GM21786 (cell line): ENCODE data around the gene HSPG2.
"Not testable (repeated sequence)": the region's sequence is repeated elsewhere in the genome, so short reads cannot be mapped to it uniquely, and the experiment has no call there.

Experiments used
- ATAC-seq: cut with Tn5 transposase; IDR thresholded peaks from one replicate; pipeline ENCODE4 v1.9.1; 2021; ENCODE audit not compliant: unreplicated experiment

The HSPG2 gene

DNA sequence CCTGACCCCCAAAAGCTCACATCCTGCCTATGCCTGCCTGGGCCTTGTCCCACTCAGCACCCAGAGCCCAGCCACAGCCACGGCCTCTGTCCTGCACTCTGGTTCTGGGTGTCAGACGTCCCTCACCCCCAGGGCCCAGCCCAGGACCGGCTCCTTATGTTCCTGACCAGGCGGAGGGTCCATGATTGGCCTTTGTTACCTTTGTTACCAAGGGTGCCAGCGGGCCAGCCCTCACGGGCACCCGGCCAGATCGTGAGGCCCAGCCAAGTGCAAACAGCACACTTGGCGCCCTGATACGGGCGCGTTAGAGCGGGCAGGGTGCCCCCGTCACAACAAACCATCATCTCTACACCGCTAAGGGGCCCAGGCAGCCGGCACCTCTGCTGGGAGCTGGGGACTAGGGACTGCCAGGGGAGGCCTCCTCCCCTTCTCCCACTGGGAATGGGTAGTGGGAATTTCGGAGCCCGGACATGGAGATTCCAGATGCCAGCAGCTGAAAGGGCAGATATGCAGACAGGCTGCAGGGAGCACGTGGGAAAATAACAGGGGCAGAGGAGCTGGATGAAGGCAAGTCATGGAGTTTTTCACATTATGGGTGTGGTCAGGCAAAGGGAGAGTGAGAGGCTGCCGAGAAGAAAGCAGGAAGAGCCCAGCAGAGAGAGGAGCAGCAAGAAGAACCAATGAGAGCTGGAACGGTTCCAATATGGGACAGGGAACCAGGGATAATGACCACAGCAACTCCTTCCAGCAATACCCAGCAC is 22.1 kb downstream of the HSPG2 start:
- no peak for ATAC-seq

GRCh38 chr1:21914450-21914849 is 22.7 kb downstream of the HSPG2 start:
- no peak for ATAC-seq

GRCh38 chr1:21913763-21914162 is 23.3 kb downstream of the HSPG2 start:
- no peak for ATAC-seq

DNA sequence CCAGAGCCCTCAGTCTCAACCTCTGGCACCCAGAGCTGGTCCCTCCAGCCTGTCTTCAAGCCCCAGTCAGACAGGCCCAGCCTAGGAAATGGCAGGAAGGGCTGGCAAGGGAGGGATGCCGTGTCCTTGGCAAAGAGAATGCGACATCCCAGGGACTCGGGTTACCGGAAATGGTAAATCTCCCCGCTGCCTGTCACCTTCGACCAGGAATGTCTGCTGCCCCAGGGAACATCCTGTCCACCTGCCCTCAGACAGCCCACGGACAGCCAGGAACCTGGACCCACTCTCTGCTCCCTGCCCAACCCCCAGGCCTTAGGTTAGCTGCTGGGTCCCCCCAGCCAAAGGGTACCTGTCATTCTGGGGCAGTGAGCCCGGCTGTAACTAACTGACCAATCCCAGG is 23.9 kb downstream of the HSPG2 start:
- no peak for ATAC-seq

GRCh38 chr1:21912038-21912758 is 24.9 kb downstream of the HSPG2 start:
- ATAC-seq = no peak

- no peak for ATAC-seq
These were observed 25.7 kb downstream of the HSPG2 start for GRCh38 chr1:21911205-21912001.

- ATAC-seq = no peak
These were observed 26.4 kb downstream of the HSPG2 start for GRCh38 chr1:21910558-21911204.

- ATAC-seq = no peak
These were observed 27.2 kb downstream of the HSPG2 start for GRCh38 chr1:21909787-21910503.

DNA sequence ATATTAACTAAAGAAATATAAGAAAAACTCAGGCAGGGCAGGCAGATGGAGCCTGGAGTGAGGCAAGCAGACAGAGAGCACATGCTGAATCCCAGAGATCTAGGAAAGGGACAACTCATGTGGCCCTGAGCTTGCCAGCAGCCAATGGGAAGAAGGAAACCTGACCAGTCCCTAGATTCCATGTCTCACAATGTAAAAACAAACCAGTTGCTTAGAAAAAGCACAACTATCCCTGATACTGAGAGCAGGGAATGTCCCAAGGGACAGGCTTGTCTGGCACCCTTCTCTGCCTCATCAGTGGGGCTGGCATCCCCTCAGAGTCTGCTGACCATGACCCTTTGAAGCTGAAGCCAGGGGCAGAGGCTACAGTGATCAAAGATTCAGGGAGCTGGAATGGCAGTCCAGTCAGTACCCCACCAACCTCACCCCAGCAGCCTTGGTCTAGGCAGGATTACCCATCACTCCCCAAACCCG is 27.8 kb downstream of the HSPG2 start:
- ATAC-seq = no peak

DNA sequence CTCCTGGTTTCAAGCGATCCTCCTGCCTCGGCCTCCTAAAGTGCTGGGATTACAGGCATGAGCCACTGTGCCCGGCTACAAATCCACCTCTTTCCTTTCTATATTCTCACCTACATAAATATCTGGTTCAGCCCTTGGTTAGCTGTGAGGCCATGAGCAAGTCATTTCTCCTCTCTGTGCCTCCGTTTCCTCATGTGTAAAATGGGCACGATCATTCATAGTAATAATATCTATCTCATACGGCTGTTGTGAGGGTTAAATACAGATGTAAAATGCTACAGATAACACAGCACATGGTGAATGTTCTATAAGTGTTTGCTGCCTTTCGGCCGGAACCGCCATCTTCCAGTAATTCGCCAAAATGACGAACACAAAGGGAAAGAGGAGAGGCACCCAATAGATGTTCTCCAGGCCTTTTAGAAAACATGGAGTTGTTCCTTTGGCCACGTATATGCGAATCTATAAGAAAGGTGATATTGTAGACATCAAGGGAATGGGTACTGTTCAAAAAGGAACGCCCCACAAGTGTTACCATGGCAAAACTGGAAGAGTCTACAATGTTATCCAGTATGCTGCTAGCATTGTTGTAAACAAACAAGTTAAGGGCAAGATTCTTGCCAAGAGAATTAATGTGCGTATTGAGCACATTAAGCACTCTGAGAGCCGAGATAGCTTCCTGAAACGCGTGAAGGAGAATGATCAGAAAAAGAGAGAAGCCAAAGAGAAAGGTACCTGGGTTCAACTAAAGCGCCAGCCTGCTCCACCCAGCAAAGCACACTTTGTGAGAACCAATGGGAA is 29.2 kb downstream of the HSPG2 start:
- ATAC-seq = not testable (repeated sequence)

DNA sequence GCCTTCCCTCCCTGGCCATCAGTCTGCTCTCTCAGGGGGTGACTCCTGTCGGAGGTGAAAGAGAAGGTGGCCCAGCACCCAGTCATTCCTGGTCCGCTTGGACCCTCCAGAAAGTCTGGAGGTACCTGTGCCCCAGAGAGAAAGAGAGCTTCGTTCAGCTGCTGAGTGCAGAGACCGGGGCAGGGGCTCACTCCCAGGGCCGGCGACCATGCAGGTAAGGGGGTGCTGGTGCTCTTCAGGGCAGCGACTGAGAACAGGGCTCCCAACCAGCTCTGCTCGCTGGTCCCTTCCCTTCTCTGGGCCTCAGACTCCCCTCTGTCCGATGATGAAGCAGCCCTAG is 30.1 kb downstream of the HSPG2 start:
- no peak for ATAC-seq

DNA sequence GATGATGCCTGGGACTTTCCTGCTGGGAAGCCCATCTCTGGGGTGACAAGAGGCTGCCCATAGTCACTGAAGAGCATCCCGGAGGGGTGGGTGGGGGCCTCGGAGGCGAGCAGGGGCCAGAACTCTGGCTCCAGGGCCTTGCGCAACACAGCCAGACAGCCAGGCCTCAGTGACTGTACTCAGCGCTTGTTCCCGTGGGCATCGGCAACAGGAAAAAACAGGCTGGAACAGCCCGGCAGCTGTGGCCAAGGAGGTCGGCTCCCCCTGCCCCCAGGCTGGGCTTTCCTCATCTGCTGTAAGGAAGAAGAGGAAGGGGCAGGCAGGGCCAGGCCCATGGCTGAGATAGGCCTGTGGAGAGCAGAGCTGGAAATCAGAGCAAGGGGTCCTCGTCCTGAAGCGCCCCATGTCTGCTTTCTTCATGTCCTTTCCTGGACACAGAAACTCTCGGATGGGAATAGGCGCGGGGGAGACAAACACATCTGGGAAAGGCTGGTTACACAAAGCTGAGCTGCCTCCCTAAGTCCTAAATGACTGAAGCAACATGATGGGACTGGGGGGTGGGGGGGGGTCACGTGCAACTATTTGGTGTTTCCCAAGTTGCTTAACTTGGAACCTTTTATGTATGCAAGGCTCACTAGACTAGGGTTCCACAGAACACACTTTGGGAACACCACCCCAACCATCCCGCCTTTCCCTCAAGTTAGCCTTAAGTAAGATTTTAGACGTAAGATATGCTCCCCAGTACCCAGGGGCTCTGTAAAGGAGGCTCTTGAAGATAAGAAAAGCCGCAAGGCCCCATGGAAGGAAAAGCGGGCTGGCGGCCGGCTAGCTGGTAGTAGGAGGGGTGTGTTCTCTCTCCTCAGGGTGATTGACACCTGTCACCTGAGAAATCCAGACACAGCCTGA is 30.7 kb downstream of the HSPG2 start:
- ATAC-seq = no peak

DNA sequence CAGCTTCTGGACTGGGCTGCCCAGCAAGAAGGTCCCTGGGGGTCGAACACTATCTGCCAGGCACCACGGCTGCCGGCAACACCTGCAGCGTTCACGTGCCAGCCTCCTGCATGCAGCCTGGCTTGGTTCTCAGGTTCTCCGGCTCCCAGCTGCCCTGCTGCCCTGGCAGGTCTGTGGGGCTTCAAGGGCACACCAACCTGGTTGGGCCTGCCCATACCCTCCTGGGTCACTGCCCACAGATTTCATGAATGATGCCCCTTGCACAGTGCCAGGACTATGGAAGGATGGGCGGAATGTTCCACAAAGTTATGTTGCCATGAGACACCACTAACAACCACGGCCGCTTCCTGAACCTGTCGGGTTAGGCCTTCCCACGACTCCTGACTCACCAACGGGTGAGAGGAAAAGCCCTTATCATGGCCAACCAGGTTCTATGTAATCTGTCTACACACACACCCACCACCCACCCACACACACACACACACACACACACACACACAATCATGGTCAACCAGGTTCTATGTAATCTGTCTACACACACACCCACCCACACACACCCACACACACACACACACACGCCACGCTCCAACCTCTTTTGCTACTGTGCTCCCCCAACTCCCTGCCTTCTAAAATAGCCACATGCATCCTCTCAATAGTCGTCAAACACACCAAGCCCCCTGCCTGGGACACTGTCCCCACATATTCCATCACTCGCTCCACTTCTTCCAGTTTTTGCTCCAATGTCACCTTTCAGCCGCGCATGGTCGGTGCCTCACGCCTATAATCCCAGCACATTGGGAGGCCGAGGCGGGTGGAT is 32.2 kb downstream of the HSPG2 start:
- ATAC-seq = no peak

GRCh38 chr1:21904454-21904703 is 32.7 kb downstream of the HSPG2 start:
- ATAC-seq = no peak

DNA sequence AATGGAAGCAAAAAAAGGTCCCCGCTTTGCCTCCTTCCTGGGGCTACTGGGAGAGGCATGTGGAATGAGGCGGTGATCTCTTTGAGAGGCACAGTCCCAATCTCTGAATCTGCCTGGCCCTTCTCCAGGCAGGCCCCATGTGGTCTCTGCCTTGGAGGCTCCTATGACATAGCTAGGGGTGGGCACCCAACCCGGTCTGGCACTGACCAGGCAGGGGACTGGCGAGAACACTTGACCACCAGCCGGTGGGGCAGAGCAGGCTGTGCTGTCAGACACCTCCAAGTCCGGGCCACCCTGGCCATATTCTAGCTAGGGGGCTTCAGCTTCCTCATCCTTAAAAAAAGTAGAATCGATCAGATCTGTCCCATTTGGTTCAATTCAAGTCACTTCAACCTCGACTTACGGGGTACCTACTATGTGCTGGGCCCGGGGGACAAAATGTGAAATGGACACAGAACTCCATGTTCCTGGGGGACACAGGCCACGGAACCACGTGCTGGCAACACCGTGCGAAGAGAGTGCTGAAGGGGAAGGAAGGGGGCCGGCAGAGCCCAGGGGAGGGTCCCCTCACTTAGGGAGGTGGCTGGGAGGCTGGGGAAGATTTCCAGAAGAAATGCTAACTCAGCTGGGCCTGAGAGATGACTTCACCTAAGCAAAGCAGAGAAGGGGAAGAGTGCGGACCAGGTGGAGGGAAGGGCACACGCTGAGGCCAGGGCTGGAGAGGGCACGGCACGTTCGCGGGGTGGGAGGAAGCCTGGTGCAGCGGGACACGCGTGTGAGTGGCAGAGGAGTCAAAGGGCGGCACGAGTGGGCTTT is 33.3 kb downstream of the HSPG2 start:
- ATAC-seq = no peak

DNA sequence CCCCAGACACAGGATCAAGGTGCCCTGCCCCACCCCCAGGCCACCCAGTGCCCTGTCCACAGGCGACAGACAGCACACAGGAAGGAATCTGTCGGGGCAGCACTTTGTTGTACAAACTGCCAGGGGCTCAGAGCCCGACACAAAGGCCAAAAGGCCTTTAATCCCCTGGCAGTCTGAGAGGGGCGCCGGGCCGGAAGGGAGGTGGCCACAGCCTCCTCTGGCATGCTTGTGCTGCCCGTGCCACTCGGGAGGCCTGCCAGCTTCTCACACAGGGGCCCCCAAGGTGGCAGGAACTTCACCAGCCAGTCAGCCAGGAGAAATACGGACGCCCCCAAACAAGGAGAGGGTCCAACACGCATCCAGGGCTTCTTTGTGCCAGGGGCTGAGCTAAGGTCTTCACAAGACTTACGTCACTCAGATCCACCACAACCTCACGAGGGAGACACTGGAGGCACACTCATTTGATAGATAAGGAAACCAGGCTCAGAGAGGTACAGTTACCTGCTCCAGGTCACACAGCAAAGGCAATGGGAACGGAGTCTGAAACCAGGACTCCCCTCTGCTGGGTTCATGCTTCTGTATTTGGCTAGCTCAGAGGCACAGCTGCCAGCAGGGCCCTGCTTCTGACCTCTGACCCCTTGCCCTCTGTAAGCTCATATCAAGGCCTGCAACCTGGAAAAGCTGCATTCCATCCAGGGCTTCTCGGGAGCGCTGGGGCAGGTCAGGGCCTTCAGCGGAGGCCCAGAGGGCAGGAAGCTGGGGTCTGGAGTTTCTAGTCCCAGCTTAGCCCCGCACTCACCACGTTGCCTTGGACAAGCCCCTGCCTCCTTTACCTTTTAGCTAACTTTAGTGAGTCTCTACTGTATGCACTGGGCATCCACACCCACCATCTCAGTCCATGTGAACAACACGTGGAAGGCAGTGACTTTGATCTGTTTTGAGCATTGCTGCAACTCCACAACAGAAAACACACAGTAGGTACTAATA is 34.8 kb downstream of the HSPG2 start:
- no peak for ATAC-seq
